K562 (cell line): ENCODE results near the gene LIN7A. TPM values are rescaled to one million over a fixed set of nuclear protein-coding genes. Genes with fewer than 3 reads are reported as not detected.

Source experiments
- ATAC-seq: fragments of 200-7000 bp; cut with Tn5 transposase; 3 replicates; pipeline ENCODE4 v1.9.1; 2020; ENCODE audit warnings: moderate library complexity
- BruUV-seq: library from RNA; stranded (reverse); fragments of 400-500 nt; replicated peaks from 2 replicates; lab custom pipeline; 2021; lab: Mats Ljungman, UMichigan
- CTCF ChIA-PET: fragments of 300-600 bp; formaldehyde crosslinking; extraction: SDS; loops from one replicate; lab custom pipeline; 2021; ENCODE audit warnings: low intra/inter-chr PET ratio; lab: Yijun Ruan, JAX
- POLR2A ChIA-PET: fragments of 300-600, 350-650 bp; sonication (Branson Sonifier 250); formaldehyde crosslinking; extraction: SDS; loops from one replicate; lab custom pipeline; 2021; ENCODE audit warnings: antibody characterized with exemption, inconsistent platforms; lab: Yijun Ruan, JAX
- DNase-seq, 4 experiments: peaks; one replicate each; pipeline versions ENCODE4 v3.0.0 to v3.0.0-alpha.2; 2011 to 2018; ENCODE audit warnings: low spot score in 3 of 4, mixed read lengths in 3 of 4; ENCODE audit errors: extremely low read depth in 1 of 4
- FAIRE-seq: peaks from 2 replicates; lab custom pipeline; 2011; peaks lifted over from hg19 to GRCh38; lab: Jason Lieb, UNC
- H2AFZ ChIP-seq: 2 replicates; pipeline ENCODE4 v1.6.0; 2011; ENCODE audit warnings: low read depth, low read length, control low read depth, inconsistent platforms
- H3K27ac ChIP-seq: fragments of 200-600 bp; 3 replicates; pipeline ENCODE4 v1.8.0; 2011; ENCODE audit warnings: low read depth, mild to moderate bottlenecking, control low read depth, inconsistent platforms, low read length, moderate library complexity, mixed read lengths; ENCODE audit errors: extremely low read depth
- H3K27me3 ChIP-seq, 2 experiments: fragments of 300-600 bp in 1 of 2; 2 replicates in 1 of 2; 3 replicates in 1 of 2; pipeline versions ENCODE4 v1.6.0 to v1.8.0; 2011; ENCODE audit warnings: inconsistent platforms in 2 of 2, low read length in 2 of 2, mild to moderate bottlenecking in 1 of 2, mixed read lengths in 1 of 2, moderate library complexity in 1 of 2; ENCODE audit not compliant: control insufficient read depth in 2 of 2, insufficient read depth in 2 of 2
- H3K36me3 ChIP-seq: fragments of 300-600 bp; 3 replicates; pipeline ENCODE4 v1.8.0; 2011; ENCODE audit warnings: mild to moderate bottlenecking, low read length, inconsistent platforms; ENCODE audit not compliant: control insufficient read depth, insufficient read depth
- H3K4me1 ChIP-seq, 2 experiments: fragments of 200-600 bp in 1 of 2; replicated peaks in 1 of 2; 2 replicates in 1 of 2; 3 replicates in 1 of 2; pipeline versions ENCODE4 v1.5.1 to v1.8.0; 2011; ENCODE audit warnings: inconsistent platforms in 2 of 2, low read length in 2 of 2, mild to moderate bottlenecking in 1 of 2, mixed read lengths in 1 of 2, moderate library complexity in 1 of 2; ENCODE audit not compliant: control insufficient read depth in 2 of 2, insufficient read depth in 2 of 2
- H3K4me2 ChIP-seq: 2 replicates; pipeline ENCODE4 v1.6.1; 2011; ENCODE audit warnings: low read length, control low read depth, inconsistent platforms, mixed read lengths; ENCODE audit not compliant: insufficient read depth
- H3K4me3 ChIP-seq: fragments of 200-600 bp; sonication (generic), shearing (Covaris generic); 2 replicates; pipeline ENCODE4 v1.5.1; 2016; ENCODE audit warnings: control low read depth, inconsistent platforms
- H3K79me2 ChIP-seq: fragments of 200-600 bp; 3 replicates; pipeline ENCODE4 v1.8.0; 2011; ENCODE audit warnings: low read length, inconsistent platforms; ENCODE audit not compliant: control insufficient read depth, insufficient read depth
- H3K9ac ChIP-seq, 2 experiments: 2 replicates each; pipeline versions ENCODE4 v1.6.0 to v1.6.1; 2011; ENCODE audit warnings: low read depth in 2 of 2, low read length in 2 of 2, control low read depth in 1 of 2, inconsistent platforms in 1 of 2, mild to moderate bottlenecking in 1 of 2, mixed read lengths in 1 of 2; ENCODE audit not compliant: insufficient read depth in 1 of 2
- H3K9me1 ChIP-seq: one replicate; pipeline ENCODE4 v1.6.0; 2011; ENCODE audit warnings: inconsistent platforms, mild to moderate bottlenecking, low read length, moderate library complexity; ENCODE audit not compliant: control insufficient read depth, insufficient read depth
- H3K9me3 ChIP-seq: replicated peaks from 2 replicates; pipeline ENCODE4 v1.5.1; 2011; ENCODE audit warnings: low read depth, low read length, inconsistent platforms; ENCODE audit not compliant: control insufficient read depth, insufficient read depth
- H4K20me1 ChIP-seq: replicated peaks from 2 replicates; pipeline ENCODE4 v1.6.1; 2011; ENCODE audit warnings: low read length, inconsistent platforms, mixed read lengths; ENCODE audit not compliant: control insufficient read depth, insufficient read depth
- CHCHD3 ChIP-seq: fragments of 250-450 bp; sonication (Bioruptor Pico); IDR thresholded peaks from 2 replicates; pipeline ENCODE4 v2.1.2; 2022; ENCODE audit warnings: mild to moderate bottlenecking
- DPF2 ChIP-seq: fragments of 450-650 bp; IDR thresholded peaks from 2 replicates; pipeline ENCODE4 v1.6.1; 2016
- LCOR ChIP-seq: sonication (generic); formaldehyde crosslinking; IDR thresholded peaks from 2 replicates; pipeline ENCODE4 v1.8.0; 2022; ENCODE audit warnings: mild to moderate bottlenecking, missing genetic modification reagents
- NELFE ChIP-seq: IDR thresholded peaks from 2 replicates; pipeline ENCODE4 v1.6.1; 2011; ENCODE audit warnings: mild to moderate bottlenecking; ENCODE audit not compliant: insufficient read depth, insufficient read length
- POLR2A ChIP-seq: fragments of 450-650 bp; conservative IDR thresholded peaks from 2 replicates; pipeline ENCODE4 v1.6.1; 2016
- SRSF9 ChIP-seq: fragments of 200-400 bp; formaldehyde crosslinking; IDR thresholded peaks from 2 replicates; pipeline ENCODE4 v1.6.1; 2017; ENCODE audit warnings: low read depth, low read length, borderline replicate concordance
- ZBTB1 ChIP-seq: sonication (generic); formaldehyde crosslinking; IDR thresholded peaks from 2 replicates; pipeline ENCODE4 v1.8.1; 2023; ENCODE audit warnings: missing genetic modification reagents, low read depth, mild to moderate bottlenecking, borderline replicate concordance
- ZNF668 ChIP-seq: fragments of 250-450 bp; sonication (Bioruptor Pico); IDR thresholded peaks from 2 replicates; pipeline ENCODE4 v1.8.0; 2022; ENCODE audit warnings: mild to moderate bottlenecking, inconsistent platforms
- ZNF717 ChIP-seq: fragments of 250-450 bp; sonication (Bioruptor Pico); IDR thresholded peaks from 2 replicates; pipeline ENCODE4 v1.5.0; 2021
- WGBS: fragments of 100-300 bp; shearing (Covaris generic); methylation state at CpG from one replicate; pipeline ENCODE4 v1.1.6; 2016; ENCODE audit warnings: low coverage, mixed read lengths; ENCODE audit not compliant: insufficient coverage; ENCODE audit errors: missing lambda C conversion rate; 5-methylcytosine and 5-hydroxymethylcytosine counted together
- in situ Hi-C: fragments of 300-500 bp; cut with MboI; formaldehyde crosslinking; loops from 4 replicates; pipeline ENCODE4 v1.15.0; 2018; ENCODE audit warnings: inconsistent platforms, mixed read lengths
- intact Hi-C: fragments of 100-400 bp; cut with micrococcal nuclease; formaldehyde crosslinking; loops from 2 replicates; pipeline ENCODE4 v1.14.2; 2022
- polyA plus RNA-seq, 8 experiments: library from polyadenylated mRNA; depleted of rRNA in 4 of 8; stranded (reverse) in 5 of 8; unstranded in 3 of 8; fragments of >200 nt; fragmentation: Nextera tagmentation in 2 of 8; fragmentation: Illumina TruSeq in 1 of 8; extraction: Ambion mirVana in 2 of 8; extraction: Trizol in 1 of 8; gene quantifications; 2 replicates each; pipeline versions ENCODE4 v1.2.1 to v1.2.3, GENCODE V29; 2011 to 2014; ENCODE audit warnings: inconsistent platforms in 1 of 8, missing spikeins in 1 of 8
- total RNA-seq, 7 experiments: library from RNA; depleted of rRNA in 6 of 7; stranded (reverse); fragments of >200 nt in 6 of 7; fragmentation: Illumina TruSeq in 2 of 7; extraction: Trizol in 2 of 7; gene quantifications; 2 replicates each; pipeline versions ENCODE4 v1.2.1 to v1.2.3, GENCODE V29; 2011 to 2021; ENCODE audit warnings: low replicate concordance in 1 of 7
- TF ChIP-seq, protein P1 (sequence below): fragments of 250-450 bp; sonication (Bioruptor Pico); IDR thresholded peaks from 2 replicates; pipeline ENCODE4 v1.4.0; 2020

LIN7A gene
- total and polyA plus RNA-seq, 9 of the 15 experiments (the other 6 are each of a cell fraction or from before 2014, with no cell fraction given), result not detected

GRCh38 chr12:80776706-80777105, 161.0 kb downstream of the LIN7A start:
- ATAC-seq (no peak), FAIRE-seq (no peak), DNase-seq (no peak)
- intact Hi-C loops (no loop called here), in situ Hi-C loops (no loop called here)
- Histone ChIP-seq H4K20me1 (no peaks in the 10 kb centered on the region), H3K27ac (no peak overlapping the region), H3K79me2 (no peaks in the 10 kb centered on the region), H3K4me2 (no peak overlapping the region), H3K4me3 (no peak overlapping the region), H3K9ac (no peak overlapping the region), H3K9me3 (no peaks in the 10 kb centered on the region), H3K4me1 (no peaks in the 10 kb centered on the region), H3K9me1 (no peaks in the 10 kb centered on the region), H3K27me3 (no peaks in the 10 kb centered on the region), H2AFZ (no peak overlapping the region), H3K36me3 (no peaks in the 10 kb centered on the region)
- WGBS, result 0% methylated on average over 2 of the region's 2 CpGs
- CTCF ChIA-PET, result no interaction called here
- no TSS peak for BruUV-seq
- POLR2A ChIA-PET, result no interaction called here
- TF ChIP-seq SRSF9 (no peak), LCOR (CRISPR knock-in tag) (no peak), POLR2A (no peak), ZBTB1 (CRISPR knock-in tag) (no peak), ZNF717 (CRISPR knock-in tag) (no peak), CHCHD3 (CRISPR knock-in tag) (no peak), ZNF668 (no peak), NELFE (no peak), DPF2 (no peak)
- TF ChIP-seq, protein P1, sequence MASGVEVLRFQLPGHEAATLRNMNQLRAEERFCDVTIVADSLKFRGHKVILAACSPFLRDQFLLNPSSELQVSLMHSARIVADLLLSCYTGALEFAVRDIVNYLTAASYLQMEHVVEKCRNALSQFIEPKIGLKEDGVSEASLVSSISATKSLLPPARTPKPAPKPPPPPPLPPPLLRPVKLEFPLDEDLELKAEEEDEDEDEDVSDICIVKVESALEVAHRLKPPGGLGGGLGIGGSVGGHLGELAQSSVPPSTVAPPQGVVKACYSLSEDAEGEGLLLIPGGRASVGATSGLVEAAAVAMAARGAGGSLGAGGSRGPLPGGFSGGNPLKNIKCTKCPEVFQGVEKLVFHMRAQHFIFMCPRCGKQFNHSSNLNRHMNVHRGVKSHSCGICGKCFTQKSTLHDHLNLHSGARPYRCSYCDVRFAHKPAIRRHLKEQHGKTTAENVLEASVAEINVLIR, result no peak
